Nephron progenitor cell (in vitro differentiated cells): Measurements from ENCODE around the gene VIPR1.

ENCODE experiments used
- DNase-seq: peaks from one replicate; pipeline ENCODE4 v3.0.0; 2021
- H3K27ac Mint-ChIP-seq: 2 replicates; pipeline ENCODE4 v1.8.0; 2021; ENCODE audit warnings: mild to moderate bottlenecking, moderate library complexity, mixed read lengths
- H3K27me3 Mint-ChIP-seq: 2 replicates; pipeline ENCODE4 v1.8.0; 2021; ENCODE audit warnings: mild to moderate bottlenecking, low read depth, mixed read lengths; ENCODE audit not compliant: poor library complexity
- H3K36me3 Mint-ChIP-seq: 2 replicates; pipeline ENCODE4 v1.8.0; 2021; ENCODE audit warnings: low read depth, mixed read lengths
- H3K4me1 Mint-ChIP-seq: 2 replicates; pipeline ENCODE4 v1.8.0; 2021; ENCODE audit warnings: mixed read lengths
- H3K4me3 Mint-ChIP-seq: 2 replicates; pipeline ENCODE4 v1.8.0; 2021; ENCODE audit warnings: mild to moderate bottlenecking, moderate library complexity, mixed read lengths
- H3K9me3 Mint-ChIP-seq: 2 replicates; pipeline ENCODE4 v1.8.0; 2021; ENCODE audit warnings: mild to moderate bottlenecking, moderate library complexity, mixed read lengths
- CTCF ChIP-seq: fragments of 200-600 bp; sonication (generic); IDR thresholded peaks from 2 replicates; pipeline ENCODE4 v1.5.0; 2021; ENCODE audit warnings: antibody characterized with exemption

The VIPR1 gene

GRCh38 chr3:42557854-42558253 is 55.4 kb downstream of the VIPR1 start:
- H3K36me3 Mint-ChIP-seq = peaks cover 58% of the 10 kb centered on the region

GRCh38 chr3:42562047-42562907 is 59.8 kb downstream of the VIPR1 start:
- H3K4me1 Mint-ChIP-seq = no peaks in the 10 kb centered on the region

More at GRCh38 chr3:42557854-42558253, 55.4 kb downstream of the VIPR1 start:
- DNase-seq = no peak
- Mint-ChIP-seq H3K4me1 (no peaks in the 10 kb centered on the region), H3K4me3 (no peak overlapping the region), H3K9me3 (no peaks in the 10 kb centered on the region), H3K27ac (no peak overlapping the region), H3K27me3 (peaks cover 2% of the 10 kb centered on the region)
- TF ChIP-seq CTCF = no peak

GRCh38 chr3:42569593-42570142 is 67.2 kb downstream of the VIPR1 start:
- peaks cover 6% of the 10 kb centered on the region for H3K4me1 Mint-ChIP-seq
- no peak for DNase-seq
- H3K36me3 Mint-ChIP-seq = peaks cover 59% of the 10 kb centered on the region
- H3K27me3 Mint-ChIP-seq = no peaks in the 10 kb centered on the region
- H3K9me3 Mint-ChIP-seq = peaks cover 13% of the 10 kb centered on the region
- H3K27ac Mint-ChIP-seq = peak overlapping the region; percentile 44
- TF ChIP-seq CTCF = no peak
- H3K4me3 Mint-ChIP-seq = no peak overlapping the region

More at GRCh38 chr3:42562047-42562907, 59.8 kb downstream of the VIPR1 start:
- Mint-ChIP-seq H3K27me3 (no peaks in the 10 kb centered on the region), H3K36me3 (peaks cover 49% of the 10 kb centered on the region), H3K9me3 (no peaks in the 10 kb centered on the region), H3K27ac (peak overlapping the region; percentile 71), H3K4me3 (no peak overlapping the region)
- no peak for DNase-seq
- no peak for TF ChIP-seq CTCF

GRCh38 chr3:42572278-42572677 is 69.8 kb downstream of the VIPR1 start:
- peak; percentile 31 for TF ChIP-seq CTCF
- Mint-ChIP-seq H3K27ac (no peak overlapping the region), H3K4me3 (no peak overlapping the region), H3K27me3 (no peaks in the 10 kb centered on the region), H3K36me3 (peaks cover 68% of the 10 kb centered on the region), H3K9me3 (peaks cover 38% of the 10 kb centered on the region), H3K4me1 (peaks cover 6% of the 10 kb centered on the region)
- peak; percentile 36 for DNase-seq

GRCh38 chr3:42575137-42575741 is 72.8 kb downstream of the VIPR1 start:
- no peak for TF ChIP-seq CTCF
- Mint-ChIP-seq H3K27ac (no peak overlapping the region), H3K27me3 (no peaks in the 10 kb centered on the region), H3K9me3 (peaks cover 47% of the 10 kb centered on the region), H3K36me3 (peaks cover 80% of the 10 kb centered on the region), H3K4me1 (peaks cover 8% of the 10 kb centered on the region), H3K4me3 (no peak overlapping the region)
- no peak for DNase-seq
